SU-DHL-6 (cell line): ENCODE data around the gene SMIM43.

Source experiments
- H2AFZ ChIP-seq: fragments of 200-600 bp; sonication (generic); 2 replicates; pipeline ENCODE4 v1.6.1; 2014; ENCODE audit warnings: low read depth, mild to moderate bottlenecking, moderate library complexity, mixed read lengths, antibody characterized with exemption, low read length; ENCODE audit not compliant: severe bottlenecking
- H3F3A ChIP-seq: fragments of 200-600 bp; shearing (Covaris generic); 2 replicates; pipeline ENCODE4 v1.6.0; 2016; ENCODE audit warnings: antibody characterized with exemption, mild to moderate bottlenecking; ENCODE audit not compliant: insufficient read depth
- H3K27ac ChIP-seq: fragments of 200-600 bp; sonication (generic); 2 replicates; pipeline ENCODE4 v1.5.1; 2016; ENCODE audit warnings: low read depth, mild to moderate bottlenecking, low read length, moderate library complexity, mixed read lengths
- H3K27me3 ChIP-seq: fragments of 200-600 bp; sonication (generic), shearing (Covaris generic); 2 replicates; pipeline ENCODE4 v1.6.0; 2014; ENCODE audit warnings: mild to moderate bottlenecking, low read length
- H3K36me3 ChIP-seq: fragments of 200-600 bp; sonication (generic); 2 replicates; pipeline ENCODE4 v1.6.1; 2014; ENCODE audit warnings: mild to moderate bottlenecking, low read length, mixed read lengths
- H3K4me2 ChIP-seq: fragments of 300-600, 200-600 bp; shearing (Covaris generic), sonication (generic); 2 replicates; pipeline ENCODE4 v1.6.0; 2014; ENCODE audit warnings: low read length, low read depth, mild to moderate bottlenecking; ENCODE audit not compliant: poor library complexity, severe bottlenecking
- H3K4me3 ChIP-seq: fragments of 200-600 bp; sonication (generic); 2 replicates; pipeline ENCODE4 v1.5.1; 2014; ENCODE audit warnings: antibody characterized with exemption, low read length, mild to moderate bottlenecking, mixed read lengths; ENCODE audit not compliant: insufficient read depth, poor library complexity, severe bottlenecking
- H3K79me2 ChIP-seq: fragments of 200-600 bp; sonication (generic); 2 replicates; pipeline ENCODE4 v1.6.1; 2014; ENCODE audit warnings: mild to moderate bottlenecking, low read length, moderate library complexity; ENCODE audit not compliant: insufficient read depth
- H3K9ac ChIP-seq: fragments of 200-600 bp; sonication (generic); 2 replicates; pipeline ENCODE4 v1.7.0; 2014; ENCODE audit warnings: mild to moderate bottlenecking, low read length
- H3K9me2 ChIP-seq: fragments of 200-600 bp; sonication (generic); replicated peaks from 2 replicates; pipeline ENCODE4 v1.6.1; 2014; ENCODE audit warnings: low read length; ENCODE audit not compliant: insufficient read depth
- H3K9me3 ChIP-seq: fragments of 200-600 bp; sonication (generic); 2 replicates; pipeline ENCODE4 v1.6.1; 2014; ENCODE audit warnings: low read length, mixed read lengths; ENCODE audit not compliant: insufficient read depth
- H4K20me1 ChIP-seq: fragments of 200-600 bp; sonication (generic); 2 replicates; pipeline ENCODE4 v1.6.1; 2014; ENCODE audit warnings: low read depth, mild to moderate bottlenecking, antibody characterized with exemption, low read length, moderate library complexity, mixed read lengths
- EZH2phosphoT487 ChIP-seq: fragments of 200-600 bp; sonication (generic), shearing (Covaris generic); conservative IDR thresholded peaks from 2 replicates; pipeline ENCODE4 v1.6.1; 2018; ENCODE audit warnings: mild to moderate bottlenecking, antibody characterized with exemption, low read length, moderate library complexity, mixed read lengths
- TF ChIP-seq, protein P1 (sequence below): fragments of 200-600 bp; sonication (generic); IDR thresholded peaks from one replicate; pipeline ENCODE4 v1.5.1; 2017; ENCODE audit warnings: antibody characterized with exemption, mild to moderate bottlenecking, low read length, moderate library complexity; ENCODE audit not compliant: insufficient read depth, poor library complexity, severe bottlenecking

Gene SMIM43

DNA sequence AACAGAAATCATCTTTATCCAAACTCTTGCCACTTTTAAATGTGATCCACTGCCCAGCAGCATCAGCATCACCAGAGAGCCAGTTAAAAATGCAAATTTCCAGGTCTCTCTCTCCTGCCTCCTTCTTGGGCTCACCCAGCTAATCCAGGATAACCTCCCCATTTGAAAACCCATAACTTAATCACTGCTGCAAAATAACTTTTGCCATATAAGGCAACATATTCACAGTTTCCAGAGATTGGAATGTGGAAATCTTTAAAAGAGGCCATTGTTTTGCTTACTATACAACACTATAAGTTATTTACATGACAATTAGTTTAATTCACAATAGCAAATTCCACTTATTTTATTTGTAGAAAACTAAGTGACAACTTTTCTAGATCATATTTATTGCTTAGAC, 31.3 kb upstream of the SMIM43 start:
- Histone ChIP-seq H4K20me1 (no peaks in the 10 kb centered on the region), H3K79me2 (peaks cover 2% of the 10 kb centered on the region; the same call in 1 of the 2 replicates), H3F3A (no peaks in the 10 kb centered on the region), H3K9me3 (no peaks in the 10 kb centered on the region), H3K27me3 (no peaks in the 10 kb centered on the region), H3K27ac (no peak overlapping the region), H3K9ac (no peak overlapping the region), H3K36me3 (no peaks in the 10 kb centered on the region), H3K4me3 (no peak overlapping the region), H2AFZ (no peak overlapping the region), H3K4me2 (no peak overlapping the region), H3K9me2 (no peaks in the 10 kb centered on the region)
- TF ChIP-seq, protein P1, sequence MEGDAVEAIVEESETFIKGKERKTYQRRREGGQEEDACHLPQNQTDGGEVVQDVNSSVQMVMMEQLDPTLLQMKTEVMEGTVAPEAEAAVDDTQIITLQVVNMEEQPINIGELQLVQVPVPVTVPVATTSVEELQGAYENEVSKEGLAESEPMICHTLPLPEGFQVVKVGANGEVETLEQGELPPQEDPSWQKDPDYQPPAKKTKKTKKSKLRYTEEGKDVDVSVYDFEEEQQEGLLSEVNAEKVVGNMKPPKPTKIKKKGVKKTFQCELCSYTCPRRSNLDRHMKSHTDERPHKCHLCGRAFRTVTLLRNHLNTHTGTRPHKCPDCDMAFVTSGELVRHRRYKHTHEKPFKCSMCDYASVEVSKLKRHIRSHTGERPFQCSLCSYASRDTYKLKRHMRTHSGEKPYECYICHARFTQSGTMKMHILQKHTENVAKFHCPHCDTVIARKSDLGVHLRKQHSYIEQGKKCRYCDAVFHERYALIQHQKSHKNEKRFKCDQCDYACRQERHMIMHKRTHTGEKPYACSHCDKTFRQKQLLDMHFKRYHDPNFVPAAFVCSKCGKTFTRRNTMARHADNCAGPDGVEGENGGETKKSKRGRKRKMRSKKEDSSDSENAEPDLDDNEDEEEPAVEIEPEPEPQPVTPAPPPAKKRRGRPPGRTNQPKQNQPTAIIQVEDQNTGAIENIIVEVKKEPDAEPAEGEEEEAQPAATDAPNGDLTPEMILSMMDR: no peak
- TF ChIP-seq EZH2phosphoT487: no peak

DNA sequence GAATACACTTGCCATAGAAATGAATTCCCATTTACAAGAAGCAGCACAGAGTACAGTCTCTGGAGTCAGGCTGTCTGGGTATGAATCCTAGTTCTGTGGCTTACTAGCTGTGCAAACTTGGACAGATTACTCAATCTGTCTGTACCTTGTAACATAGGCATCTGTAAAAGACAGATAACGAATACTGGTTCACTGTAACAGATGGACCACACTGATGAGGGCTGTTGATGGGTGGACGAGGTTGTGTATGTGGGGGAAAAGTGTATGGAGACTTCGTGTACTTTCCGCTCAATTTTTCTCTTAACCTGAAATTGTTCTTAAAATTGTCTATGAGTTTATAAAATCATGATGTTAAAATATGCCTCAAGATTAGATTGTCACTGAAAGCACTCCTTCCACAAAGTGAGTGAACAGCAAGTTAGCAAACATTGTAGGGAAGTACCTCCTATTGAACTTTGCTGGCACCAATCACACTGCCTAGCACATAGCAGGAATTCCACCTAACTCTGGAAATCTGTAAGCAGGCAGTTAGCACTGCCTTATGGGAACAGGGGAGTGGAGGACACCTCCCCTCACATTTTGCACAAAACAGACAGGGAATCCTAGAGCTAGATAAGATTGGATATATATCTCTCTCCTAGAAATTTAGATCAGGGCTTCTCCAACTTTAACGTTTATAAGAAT, 29.7 kb upstream of the SMIM43 start:
- no peak overlapping the region for H3K4me2 ChIP-seq
- no peaks in the 10 kb centered on the region for H3K27me3 ChIP-seq
- no peak overlapping the region for H3K4me3 ChIP-seq
- H3K9me2 ChIP-seq: no peaks in the 10 kb centered on the region
- H3K9me3 ChIP-seq: no peaks in the 10 kb centered on the region
- no peaks in the 10 kb centered on the region for H3F3A ChIP-seq
- H3K27ac ChIP-seq: no peak overlapping the region
- H3K9ac ChIP-seq: no peak overlapping the region
- TF ChIP-seq, protein P1: no peak
- H3K36me3 ChIP-seq: no peaks in the 10 kb centered on the region
- no peaks in the 10 kb centered on the region for H4K20me1 ChIP-seq
- no peak overlapping the region for H2AFZ ChIP-seq
- no peaks in the 10 kb centered on the region for H3K79me2 ChIP-seq

DNA sequence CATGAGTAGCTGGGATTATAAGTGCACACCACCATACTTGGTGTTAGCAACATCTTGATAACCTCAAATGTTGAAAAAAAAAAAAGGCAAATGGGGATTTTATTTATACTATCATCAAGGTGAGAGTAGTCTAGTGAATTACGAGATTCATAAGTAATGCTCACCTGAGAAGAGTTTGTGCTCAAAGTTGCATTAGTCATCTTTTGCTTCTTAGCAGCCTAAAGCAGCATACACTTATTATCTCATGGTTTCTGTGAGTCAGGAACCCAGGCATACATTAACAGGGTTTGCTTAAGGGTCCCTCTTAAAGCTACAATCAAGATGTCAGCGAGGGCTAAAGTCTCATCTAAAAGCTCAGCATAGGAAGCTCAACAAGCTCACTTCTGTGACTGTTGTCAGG, 28.0 kb upstream of the SMIM43 start:
- Histone ChIP-seq H3K27ac (no peak overlapping the region), H3F3A (no peaks in the 10 kb centered on the region), H3K36me3 (no peaks in the 10 kb centered on the region), H3K4me2 (no peak overlapping the region), H3K9me2 (no peaks in the 10 kb centered on the region), H3K4me3 (no peak overlapping the region), H4K20me1 (no peaks in the 10 kb centered on the region), H3K27me3 (no peaks in the 10 kb centered on the region), H3K9ac (no peak overlapping the region), H3K9me3 (no peaks in the 10 kb centered on the region), H2AFZ (no peak overlapping the region), H3K79me2 (no peaks in the 10 kb centered on the region)
- no peak for TF ChIP-seq EZH2phosphoT487
- TF ChIP-seq, protein P1: no peak
